Endodermal cell (in vitro differentiated cells): ENCODE results near the gene BCL7A. TPM values are rescaled to one million over a fixed set of nuclear protein-coding genes. Genes with fewer than 3 reads are reported as not detected.

Experiments
- DNase-seq: peaks from one replicate; pipeline ENCODE4 v3.0.0-alpha.2; 2017
- H3K27ac ChIP-seq: 2 replicates; pipeline ENCODE4 v1.5.1; 2013; ENCODE audit warnings: mild to moderate bottlenecking, low read depth, low read length, moderate library complexity
- H3K27me3 ChIP-seq: 2 replicates; pipeline ENCODE4 v1.6.1; 2013; ENCODE audit warnings: mild to moderate bottlenecking, low read length, moderate library complexity; ENCODE audit not compliant: insufficient read depth, control insufficient read depth, poor library complexity, severe bottlenecking
- H3K36me3 ChIP-seq: 2 replicates; pipeline ENCODE4 v1.7.0; 2013; ENCODE audit warnings: mild to moderate bottlenecking, low read length, moderate library complexity; ENCODE audit not compliant: control insufficient read depth, insufficient read depth
- H3K4me1 ChIP-seq: one replicate; pipeline ENCODE4 v1.7.0; 2013; ENCODE audit warnings: low read length; ENCODE audit not compliant: control insufficient read depth, insufficient read depth
- H3K4me3 ChIP-seq: 2 replicates; pipeline ENCODE4 v1.5.1; 2013; ENCODE audit warnings: mild to moderate bottlenecking, low read length, moderate library complexity
- H3K9ac ChIP-seq: 2 replicates; pipeline ENCODE4 v1.6.1; 2013; ENCODE audit warnings: mild to moderate bottlenecking, low read length, moderate library complexity; ENCODE audit not compliant: poor library complexity, severe bottlenecking; ENCODE audit errors: extremely low read depth
- H3K9me3 ChIP-seq: 2 replicates; pipeline ENCODE4 v1.6.1; 2013; ENCODE audit warnings: mild to moderate bottlenecking, low read length, moderate library complexity; ENCODE audit not compliant: control insufficient read depth
- H3K27ac Mint-ChIP-seq: 2 replicates; pipeline ENCODE4 v1.8.0; 2020; ENCODE audit warnings: mixed read lengths
- H3K27me3 Mint-ChIP-seq: 2 replicates; pipeline ENCODE4 v1.8.0; 2021; ENCODE audit warnings: mild to moderate bottlenecking, mixed read lengths; ENCODE audit not compliant: insufficient read depth
- H3K36me3 Mint-ChIP-seq: 2 replicates; pipeline ENCODE4 v1.8.0; 2020; ENCODE audit warnings: low read depth, mixed read lengths
- H3K4me1 Mint-ChIP-seq: 2 replicates; pipeline ENCODE4 v1.8.0; 2020; ENCODE audit warnings: mixed read lengths
- H3K4me3 Mint-ChIP-seq: 2 replicates; pipeline ENCODE4 v1.8.0; 2020; ENCODE audit warnings: mild to moderate bottlenecking, moderate library complexity, mixed read lengths
- H3K9me3 Mint-ChIP-seq: 2 replicates; pipeline ENCODE4 v1.8.0; 2020; ENCODE audit warnings: mild to moderate bottlenecking, mixed read lengths
- CTCF ChIP-seq: fragments of 200-600 bp; sonication (generic); conservative IDR thresholded peaks from 2 replicates; pipeline ENCODE4 v1.5.0; 2021; ENCODE audit warnings: antibody characterized with exemption, mild to moderate bottlenecking
- WGBS, 2 experiments: methylation state at CpG; one replicate each; pipeline versions ENCODE4 v1.1.5 to v1.1.7; 2013; ENCODE audit warnings: missing lambda C conversion rate in 2 of 2, mixed read lengths in 1 of 2; ENCODE audit not compliant: insufficient coverage in 1 of 2, insufficient read length in 1 of 2; 5-methylcytosine and 5-hydroxymethylcytosine counted together
- long read RNA-seq, 4 experiments: library from polyadenylated mRNA in 2 of 4; library from RNA in 1 of 4; library from capped mRNA in 1 of 4; stranded (forward) in 3 of 4; unstranded in 1 of 4; transcript quantifications; one replicate each; pipeline ENCODE4 v2.0.0, GENCODE V29; 2020 to 2021; ENCODE audit warnings: inconsistent platforms in 1 of 4
- polyA plus RNA-seq, 2 experiments: library from polyadenylated mRNA; stranded (reverse); fragments of 50-300 nt; gene quantifications; one replicate each; pipeline ENCODE4 v1.2.3, GENCODE V29; 2013
- total RNA-seq, 2 donors: library from RNA; stranded (reverse); fragmentation: NEBNext Ultra II Directional in 1 of 2; extraction: Animal tissue kit (Norgen Biotek cat#: 25700) in 1 of 2; gene quantifications; 2 replicates in 1 of 2; 3 replicates in 1 of 2; pipeline ENCODE4 v1.2.1, GENCODE V29; 2021

BCL7A gene
- 10 to 100 TPM; 22.3 to 28.9 TPM for total RNA-seq
- polyA plus RNA-seq (2013, experiment 1 of 2) = 39.9 TPM
- polyA plus RNA-seq (2013, experiment 2 of 2) = 39.2 TPM
- long read RNA-seq, experiment 1, partial matches to known transcripts = 9 of 12 reads
- long read RNA-seq, experiment 1, other reads (novel, unspliced or antisense) = 1 of 12 reads
- long read RNA-seq, experiment 2, full-length matches to known transcripts = 39 of 47 reads
- long read RNA-seq, experiment 2, partial matches to known transcripts = 5 of 47 reads
- long read RNA-seq, experiment 2, other reads (novel, unspliced or antisense) = 3 of 47 reads
- long read RNA-seq, experiment 3, full-length matches to known transcripts = 85 of 91 reads
- long read RNA-seq, experiment 3, partial matches to known transcripts = 2 of 91 reads
- long read RNA-seq, experiment 3, other reads (novel, unspliced or antisense) = 4 of 91 reads
- long read RNA-seq, experiment 4, partial matches to known transcripts = 0 of 1 reads
- long read RNA-seq, experiment 4, other reads (novel, unspliced or antisense) = 1 of 1 reads

- no peaks in the 10 kb centered on the region for H3K36me3 ChIP-seq
- H3K27ac ChIP-seq = peak within 1 kb of the TSS; percentile 83
- peak within 1 kb of the TSS; percentile 79 for H3K4me3 Mint-ChIP-seq
- H3K27me3 Mint-ChIP-seq = peaks cover 27% of the 10 kb centered on the region
- DNase-seq = peak; percentile 92
- H3K4me1 Mint-ChIP-seq = peaks cover 5% of the 10 kb centered on the region
- peaks cover 4% of the 10 kb centered on the region for H3K9me3 Mint-ChIP-seq
- peaks cover 18% of the 10 kb centered on the region for H3K27me3 ChIP-seq
- H3K9me3 ChIP-seq = no peaks in the 10 kb centered on the region
- no peak for TF ChIP-seq CTCF
- H3K9ac ChIP-seq = peak within 1 kb of the TSS; percentile 66
- 0% methylated on average over 15 to 83 of the region's 83 CpGs for WGBS, 2 experiments
- H3K27ac Mint-ChIP-seq = peak within 1 kb of the TSS; percentile 48
- no peaks in the 10 kb centered on the region for H3K36me3 Mint-ChIP-seq
- peaks cover 4% of the 10 kb centered on the region for H3K4me1 ChIP-seq
- H3K4me3 ChIP-seq = peak within 1 kb of the TSS; percentile 86
Measured at GRCh38 chr12:122021822-122022392, at the start of gene BCL7A. Gene BCL7A, plus strand, starts transcription at chr12:122021884. Its CDS starts 208 bp downstream, at chr12:122022092.

- 88 to 89% methylated on average over 11 to 13 of the region's 13 CpGs for WGBS, 2 experiments
- H3K27me3 Mint-ChIP-seq = no peaks in the 10 kb centered on the region
- H3K36me3 Mint-ChIP-seq = peaks cover 10% of the 10 kb centered on the region
- no peak for DNase-seq
- H3K9me3 Mint-ChIP-seq = peaks cover 28% of the 10 kb centered on the region
- no peak overlapping the region for H3K9ac ChIP-seq
- H3K4me3 Mint-ChIP-seq = no peak overlapping the region
- no peaks in the 10 kb centered on the region for H3K36me3 ChIP-seq
- no peak for TF ChIP-seq CTCF
- H3K27me3 ChIP-seq = no peaks in the 10 kb centered on the region
- H3K4me1 ChIP-seq = no peaks in the 10 kb centered on the region
- no peak overlapping the region for H3K4me3 ChIP-seq
- H3K27ac ChIP-seq = no peak overlapping the region
- H3K9me3 ChIP-seq = peaks cover 9% of the 10 kb centered on the region
- peaks cover 4% of the 10 kb centered on the region for H3K4me1 Mint-ChIP-seq
- no peak overlapping the region for H3K27ac Mint-ChIP-seq
Measured at GRCh38 chr12:121974026-121974985, 47.4 kb upstream of the BCL7A start.

- DNase-seq = no peak
- H3K9me3 Mint-ChIP-seq = peaks cover 28% of the 10 kb centered on the region
- no peaks in the 10 kb centered on the region for H3K27me3 ChIP-seq
Measured at GRCh38 chr12:121975021-121975420, 46.7 kb upstream of the BCL7A start.

More at GRCh38 chr12:121975021-121975420, 46.7 kb upstream of the BCL7A start:
- WGBS, 2 experiments = 74 to 85% methylated on average over 5 to 6 of the region's 6 CpGs
- Histone ChIP-seq H3K36me3 (no peaks in the 10 kb centered on the region), H3K9me3 (peaks cover 9% of the 10 kb centered on the region), H3K4me1 (no peaks in the 10 kb centered on the region), H3K9ac (no peak overlapping the region), H3K4me3 (no peak overlapping the region), H3K27ac (no peak overlapping the region)
- TF ChIP-seq CTCF = no peak
- H3K4me3 Mint-ChIP-seq = no peak overlapping the region
- peaks cover 4% of the 10 kb centered on the region for H3K4me1 Mint-ChIP-seq
- H3K36me3 Mint-ChIP-seq = peaks cover 10% of the 10 kb centered on the region
- H3K27ac Mint-ChIP-seq = no peak overlapping the region
- H3K27me3 Mint-ChIP-seq = no peaks in the 10 kb centered on the region
